ENCODE results near the gene EDDM13. TPM values are rescaled to one million over a fixed set of nuclear protein-coding genes. Genes with fewer than 3 reads are reported as not detected.

Gene EDDM13
- total and polyA plus RNA-seq, 10 of the 15 experiments (the other 5 are each of a cell fraction or from before 2014, with no cell fraction given) = 0.15 to 0.37 TPM; not detected in 8

- TF ChIP-seq ZNF592 (IDR thresholded peaks at IDR 0.05) = no peak
These were observed 40.5 kb downstream of the EDDM13 start (continued) for GRCh38 chr19:56312787-56313657.

- in situ Hi-C loops (cut with MboI) (loop anchor here (5.0 kb wide), 1 partner anchor 662 kb away; no protein-coding TSS in a partner anchor), intact Hi-C loops (cut with micrococcal nuclease; ENCODE audit: unreplicated experiment) (loop anchor here (1.0 kb wide), 2 partner anchors 173 to 234 kb away; partner anchors contain the start of gene ZNF444)
- peak overlapping the region; percentile 92 for H3K4me3 ChIP-seq
- H3K9ac ChIP-seq (ENCODE audit: control insufficient read depth, insufficient read depth, low read length) = peak overlapping the region; percentile 78
- ChIA-PET CTCF (interaction anchor here (0.7 to 10.4 kb wide), 8 partner anchors 13 to 248 kb away, joined by 3 to 88 read pairs (median 6); no protein-coding TSS in a partner anchor), RAD21 (ENCODE audit: unreplicated experiment) (interaction anchor here (0.7 to 3.7 kb wide), 4 partner anchors 19 to 681 kb away, joined by 3 to 16 read pairs (median 4); partner anchors contain the start of genes CCDC106 and ZNF787), SMC1A (ENCODE audit: uncharacterized antibody, unreplicated experiment) (interaction anchor here (2.0 kb wide), 1 partner anchor 19 kb away, joined by 8 read pairs; no protein-coding TSS in a partner anchor), POLR2A (interaction anchor here (0.9 kb wide), 1 partner anchor 193 kb away, joined by 3 read pairs; the partner anchor contains the start of gene ZNF787)
- H3K4me1 ChIP-seq (ENCODE audit: control insufficient read depth, insufficient read depth, low read length) = peaks cover 3% of the 10 kb centered on the region
- peak; percentile 89 for FAIRE-seq
- no peaks in the 10 kb centered on the region for H3K79me2 ChIP-seq (ENCODE audit: control insufficient read depth, insufficient read depth, low read length)
- no peak for DNase-seq (ENCODE audit: low read depth, low spot score)
- H3K4me2 ChIP-seq (ENCODE audit: control insufficient read depth, insufficient read depth) = peak overlapping the region; percentile 79
- no peaks in the 10 kb centered on the region for H4K20me1 ChIP-seq (ENCODE audit: control insufficient read depth, insufficient read depth)
- 0% methylated on average over 9 of the region's 9 CpGs for WGBS (ENCODE audit: insufficient coverage, insufficient replicate concordance, low lambda C conversion rate, missing lambda C conversion rate)
- ATAC-seq = peak; percentile 26
- no peak for TF ChIP-seq SP1 (IDR thresholded peaks at IDR 0.05; ENCODE audit: low read depth, low read length)
- peak; percentile 2; the same call in 1 of the 2 replicates for TF ChIP-seq NKRF (conservative IDR thresholded peaks at IDR 0.05)
- 0 out of 2 replicates have a peak, but pooled peaks have one; percentile 12 for TF ChIP-seq ASH2L (IDR thresholded peaks at IDR 0.05; ENCODE audit: borderline replicate concordance, low read depth)
- TF ChIP-seq E2F4 (IDR thresholded peaks at IDR 0.05; ENCODE audit: low read depth, low read length) = no peak
- 0 out of 2 replicates have a peak, but pooled peaks have one; percentile 11 for TF ChIP-seq ZBED1 (IDR thresholded peaks at IDR 0.05; ENCODE audit: borderline replicate concordance)
- 0 out of 2 replicates have a peak, but pooled peaks have one; percentile 24 for TF ChIP-seq PAX8 (IDR thresholded peaks at IDR 0.05)
- TF ChIP-seq IKZF2 (IDR thresholded peaks at IDR 0.05) = peak; percentile 36 to 44; a peak in 1 of 4 replicates
- no peak for TF ChIP-seq YY1 (IDR thresholded peaks at IDR 0.05; ENCODE audit: low read depth, low read length)
- peak; percentile 97 for TF ChIP-seq ZNF24 (IDR thresholded peaks at IDR 0.05)
- no peak for TF ChIP-seq WRNIP1 (IDR thresholded peaks at IDR 0.05; ENCODE audit: borderline replicate concordance, low read depth, low read length)
- H3K36me3 ChIP-seq (ENCODE audit: control insufficient read depth in 2 of 2, insufficient read depth in 2 of 2, low read length in 1 of 2) = peaks cover 0 to 3% of the 10 kb centered on the region in 2 experiments; a peak in 1 of 4 replicates
- H3K27ac ChIP-seq (ENCODE audit: control insufficient read depth, insufficient read depth) = peak overlapping the region; percentile 98
- H3K27me3 ChIP-seq (replicated peaks in 1 of 2; ENCODE audit: control insufficient read depth in 2 of 2, insufficient read depth in 2 of 2, low read length in 1 of 2) = no peaks in the 10 kb centered on the region
- H3K9me3 ChIP-seq (replicated peaks; ENCODE audit: control insufficient read depth, insufficient read depth, low read length) = no peaks in the 10 kb centered on the region; the same call in 2 of the 3 replicates
- peak overlapping the region; percentile 100 for H2AFZ ChIP-seq (ENCODE audit: control insufficient read depth, low read depth, low read length)
- BruUV-seq (replicated peaks) = TSS peak; percentile 61
These were observed 41.5 kb downstream of the EDDM13 start for GRCh38 chr19:56314018-56314380.
